Fibroblast of skin of left quadriceps (primary cell): ENCODE measurements around the gene MGAT3.
A peak's percentile ranks its signal among the peaks of the same experiment; 100 is the strongest.

Experiments
- DNase-seq, 2 experiments: peaks; one replicate each; pipeline ENCODE4 v3.0.0-alpha.2; 2013; ENCODE audit warnings: low read depth in 2 of 2

MGAT3 gene

GRCh38 chr22:39428597-39429071, 28.2 kb upstream of the MGAT3 start:
- DNase-seq: peak; percentile 59 to 61

DNA sequence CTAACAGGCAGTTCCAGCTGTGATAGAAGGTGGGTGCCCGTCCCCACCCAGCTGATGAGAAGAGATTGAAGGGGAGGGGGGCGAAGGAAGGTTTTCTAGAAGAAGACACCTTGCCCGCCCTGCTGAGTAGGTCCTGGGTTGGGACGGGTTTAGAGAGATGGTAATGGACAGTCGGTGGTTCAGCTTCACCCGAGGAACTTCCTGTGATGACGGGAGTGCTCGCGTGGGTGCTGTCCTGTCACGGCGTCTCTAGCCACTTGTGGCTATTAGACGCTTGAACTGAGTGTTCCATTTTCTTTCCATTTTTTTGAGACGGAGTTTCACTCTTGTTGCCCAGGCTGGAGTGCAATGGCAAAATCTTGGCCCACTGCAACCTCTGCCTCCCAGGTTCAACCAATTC, 27.6 kb upstream of the MGAT3 start:
- no peak for DNase-seq

DNA sequence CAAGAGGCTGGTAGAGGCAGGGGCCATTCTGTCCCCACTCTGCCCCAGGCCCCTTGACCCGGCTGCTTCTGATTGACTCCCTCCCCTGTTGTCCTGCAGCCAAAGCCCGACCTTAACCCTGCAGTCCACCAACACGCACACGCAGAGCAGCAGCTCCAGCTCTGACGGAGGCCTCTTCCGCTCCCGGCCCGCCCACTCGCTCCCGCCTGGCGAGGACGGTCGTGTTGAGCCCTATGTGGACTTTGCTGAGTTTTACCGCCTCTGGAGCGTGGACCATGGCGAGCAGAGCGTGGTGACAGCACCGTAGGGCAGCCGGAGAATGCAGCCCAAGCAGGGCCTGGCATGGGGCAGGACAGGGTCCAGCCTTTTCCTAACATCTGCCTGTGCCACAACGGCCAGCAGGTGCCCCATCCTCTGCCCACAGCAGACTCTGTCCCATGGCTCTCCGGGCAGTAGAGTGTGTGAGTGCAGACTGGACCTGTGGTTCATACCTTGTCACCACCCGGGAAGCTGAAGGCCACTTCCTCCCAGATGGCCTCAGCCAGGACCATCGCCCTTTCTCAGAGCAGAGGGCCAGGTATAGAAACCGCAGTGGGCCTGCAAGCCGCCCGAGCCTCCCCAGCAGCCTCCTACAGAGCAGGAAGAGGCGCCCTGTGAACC, 26.8 kb upstream of the MGAT3 start:
- no peak for DNase-seq

GRCh38 chr22:39430576-39431150, 26.1 kb upstream of the MGAT3 start:
- DNase-seq: no peak

GRCh38 chr22:39431216-39431801, 25.5 kb upstream of the MGAT3 start:
- no peak for DNase-seq

DNA sequence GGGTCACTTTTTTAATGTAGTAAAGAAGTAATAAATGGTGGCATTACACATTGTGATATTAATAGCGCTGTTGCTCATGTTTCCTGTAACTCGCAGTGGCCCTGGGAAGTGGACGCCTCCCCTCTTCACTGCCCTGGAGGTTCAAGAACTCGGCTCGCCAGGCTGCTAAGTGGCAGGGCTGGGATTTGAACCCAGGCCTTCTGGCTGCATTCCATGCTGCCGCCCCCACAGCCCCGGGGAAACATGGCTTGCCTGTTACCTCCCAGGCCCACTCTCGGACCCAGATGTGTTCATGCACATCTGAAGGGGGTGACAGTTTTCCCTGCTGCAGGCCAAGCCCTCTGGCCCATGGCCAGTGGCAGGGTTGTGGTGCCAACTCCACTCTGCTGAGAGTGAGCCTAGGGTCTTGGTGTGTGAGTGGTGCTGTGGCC, 25.0 kb upstream of the MGAT3 start:
- no peak for DNase-seq

GRCh38 chr22:39432361-39432811, 24.4 kb upstream of the MGAT3 start:
- DNase-seq: no peak

- no peak for DNase-seq
Measured at GRCh38 chr22:39433476-39434242, 23.2 kb upstream of the MGAT3 start.

DNA sequence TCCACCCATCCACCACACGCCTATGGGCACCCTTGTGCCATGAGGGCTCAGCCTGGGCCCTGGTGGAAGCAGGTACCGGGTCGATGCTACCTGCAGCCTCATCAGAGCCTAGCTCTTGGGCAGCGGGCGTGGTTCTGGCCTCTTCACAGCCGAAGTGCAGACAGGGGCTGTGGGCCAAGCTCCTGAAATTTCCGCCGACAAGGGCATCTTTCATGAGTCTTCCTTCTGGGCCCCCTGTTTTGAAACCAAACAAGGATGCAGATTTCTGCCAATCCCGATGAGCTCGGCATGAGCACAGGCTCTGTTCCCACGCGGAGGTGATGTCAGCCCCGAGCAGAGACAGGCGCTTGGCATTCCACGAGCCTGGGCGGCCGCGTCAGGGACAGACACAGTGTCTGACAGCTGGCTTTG, 22.6 kb upstream of the MGAT3 start:
- DNase-seq: no peak

DNA sequence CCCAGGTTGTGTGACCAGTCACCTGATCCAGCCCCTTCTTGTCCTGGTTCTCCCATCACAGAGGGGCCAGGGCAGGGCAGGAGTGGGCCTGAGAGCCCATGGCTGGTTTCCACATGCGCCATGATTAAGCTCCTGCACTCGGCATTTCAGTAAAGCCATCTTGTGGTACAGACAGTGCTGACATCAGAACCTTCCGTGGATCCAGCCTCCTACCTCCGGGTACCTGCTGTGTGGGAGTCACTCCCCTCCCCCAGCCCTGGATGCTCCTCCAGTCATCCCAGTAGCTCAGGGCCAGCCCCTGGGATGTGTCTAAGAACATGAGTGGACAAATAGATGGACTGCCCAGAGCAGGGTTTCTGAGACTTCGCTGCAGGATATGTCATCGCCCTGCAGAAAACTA, 22.1 kb upstream of the MGAT3 start:
- no peak for DNase-seq

GRCh38 chr22:39435616-39436015, 21.2 kb upstream of the MGAT3 start:
- no peak for DNase-seq

DNA sequence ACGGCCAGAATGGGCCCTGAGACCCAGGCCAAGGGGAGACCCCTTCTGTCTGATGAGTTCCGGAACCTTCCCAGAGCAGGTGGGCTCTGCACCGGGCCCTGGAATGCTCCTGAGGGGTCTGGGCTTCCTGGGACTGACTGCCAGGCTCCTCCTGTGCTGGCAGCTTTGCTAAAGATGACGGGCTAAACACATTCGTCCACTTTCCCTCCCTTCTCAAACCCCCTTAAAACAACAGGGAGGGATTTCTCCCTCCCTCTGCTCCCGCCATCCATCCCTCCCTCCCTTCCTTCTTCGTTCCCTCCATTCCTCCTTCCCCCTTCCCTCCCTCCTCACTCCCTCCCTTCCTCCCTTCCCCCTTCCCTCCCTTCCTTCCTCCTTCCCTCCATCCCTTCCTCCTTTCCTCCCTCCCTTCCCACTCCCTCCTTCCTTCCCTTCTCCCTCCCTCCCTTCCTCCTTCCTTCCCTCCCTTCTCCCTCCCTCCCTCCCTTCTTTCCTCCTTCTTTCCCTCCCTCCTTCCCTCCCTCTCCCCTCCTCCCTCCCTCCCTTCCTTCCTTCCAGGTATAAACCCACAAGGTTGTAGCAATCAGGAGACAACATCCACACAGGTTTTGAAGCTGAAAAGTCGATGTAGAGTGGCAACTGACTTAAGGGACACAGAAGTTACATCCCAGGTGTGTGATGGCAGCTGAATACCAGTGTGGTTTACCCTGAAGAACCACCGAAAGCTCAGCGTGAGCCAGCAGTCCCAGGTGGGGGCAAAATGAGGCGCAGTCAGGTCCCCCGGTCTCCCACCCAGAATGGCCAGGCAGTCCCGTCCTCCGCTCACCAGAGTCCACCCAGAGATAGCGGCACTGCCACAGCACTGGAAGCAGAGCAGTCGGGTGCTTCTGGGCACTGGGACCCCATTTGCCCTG, 18.8 kb upstream of the MGAT3 start:
- DNase-seq: no peak

DNA sequence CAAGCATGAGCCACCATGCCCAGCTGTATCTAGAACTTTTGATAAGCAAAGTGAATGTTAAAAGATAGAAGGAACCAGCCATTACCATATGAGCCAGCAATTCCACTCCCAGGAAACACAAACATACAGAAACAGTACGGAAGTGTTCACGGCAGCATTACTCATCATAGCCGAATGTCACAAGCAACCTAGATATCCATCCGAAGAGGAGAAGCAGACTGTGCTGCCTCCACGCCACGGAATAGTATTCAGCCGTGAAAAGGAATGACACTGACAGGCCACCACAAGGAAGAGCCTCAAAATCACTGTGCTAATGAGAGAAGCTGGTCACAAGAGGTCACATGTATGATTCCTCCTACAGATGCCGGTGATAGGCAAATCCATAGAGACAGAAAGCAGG, 17.6 kb upstream of the MGAT3 start:
- peak in 1 of 2 experiments; percentile 9 for DNase-seq

- DNase-seq: no peak
Measured at GRCh38 chr22:39443398-39443797, 13.4 kb upstream of the MGAT3 start.

DNA sequence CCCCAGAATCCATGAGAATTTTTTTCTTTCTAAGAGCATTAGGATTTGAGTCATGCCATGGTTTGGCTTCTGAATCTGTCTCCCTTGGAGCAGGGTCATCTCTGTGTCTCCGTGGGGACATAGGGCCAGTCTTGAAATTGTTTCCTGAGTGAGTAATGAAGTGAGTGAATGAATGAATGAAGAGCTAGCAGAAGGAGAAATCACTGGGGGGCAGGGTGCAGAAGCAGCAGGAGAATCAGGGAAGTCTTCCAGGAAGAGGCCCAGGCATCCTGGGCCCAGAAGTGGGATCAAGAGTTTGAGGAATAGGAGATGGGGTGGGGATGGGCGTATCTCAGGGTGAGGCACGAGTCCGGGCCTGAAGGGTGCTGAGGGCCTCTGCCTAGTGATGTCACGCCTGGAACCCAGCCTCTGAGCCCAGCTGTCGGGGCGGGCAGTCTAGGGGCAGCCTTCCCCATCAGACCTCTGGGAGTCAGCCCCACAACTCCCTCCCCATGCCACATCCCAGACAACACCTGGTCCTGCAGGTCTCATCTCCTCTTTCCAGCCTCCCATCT, 12.5 kb upstream of the MGAT3 start:
- DNase-seq: no peak

DNA sequence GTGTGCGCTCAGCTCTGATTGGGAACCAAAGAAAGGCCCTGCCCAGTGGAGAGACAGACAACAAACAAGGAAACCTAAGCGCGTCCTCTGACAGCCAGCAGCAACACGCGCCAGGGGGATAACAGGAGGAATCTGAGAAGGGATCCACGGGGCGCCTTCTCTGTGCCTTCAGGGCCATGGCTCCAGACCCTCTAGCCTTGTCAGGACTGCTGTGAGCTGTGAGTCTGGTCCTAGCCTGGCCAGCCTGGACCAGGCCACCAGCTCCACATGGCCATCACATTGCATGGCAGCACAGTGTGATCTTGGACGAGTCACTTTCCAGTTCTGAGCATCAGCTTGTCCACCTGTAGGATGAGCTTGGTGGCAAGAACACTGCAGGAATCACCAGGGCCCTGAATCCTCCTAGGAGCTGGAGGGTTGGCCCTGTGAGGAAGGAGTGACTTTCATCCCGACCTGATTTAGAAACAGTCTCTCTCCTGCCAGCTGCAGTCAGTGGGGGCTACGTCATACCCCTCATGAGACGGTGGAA, 11.8 kb upstream of the MGAT3 start:
- DNase-seq: no peak

GRCh38 chr22:39445678-39446077, 11.1 kb upstream of the MGAT3 start:
- no peak for DNase-seq

- no peak for DNase-seq
Measured at GRCh38 chr22:39446239-39446721, 10.5 kb upstream of the MGAT3 start.

GRCh38 chr22:39448205-39449054, 8.4 kb upstream of the MGAT3 start:
- DNase-seq: no peak

DNA sequence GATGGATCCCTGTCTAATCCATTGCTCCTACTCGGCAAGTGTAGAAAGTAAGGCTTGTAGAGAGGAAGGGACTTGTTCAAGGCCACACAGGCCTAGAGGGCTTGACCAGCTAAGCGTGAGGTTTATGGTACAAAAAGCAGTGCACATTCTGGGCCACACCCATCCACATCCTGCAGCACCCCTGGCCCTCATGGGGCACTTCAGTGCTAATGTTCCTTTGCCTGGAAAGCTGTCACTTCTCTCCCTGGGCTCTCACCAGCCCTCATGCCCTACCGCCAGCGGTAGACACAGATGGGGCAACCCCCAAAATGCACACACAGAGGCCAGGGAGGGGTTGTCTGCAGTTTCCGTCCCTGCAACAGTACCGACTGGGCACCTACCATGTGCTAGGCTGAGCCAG, 7.1 kb upstream of the MGAT3 start:
- no peak for DNase-seq
